K562 (cell line): ENCODE results near the gene CRYBB1. TPM values are rescaled to one million over a fixed set of nuclear protein-coding genes. Genes with fewer than 3 reads are reported as not detected.
A peak's percentile ranks its signal among the peaks of the same experiment; 100 is the strongest.

ENCODE experiments used
- CHD4 ChIP-seq: fragments of 200-600 bp; sonication (generic); IDR thresholded peaks from 3 replicates; pipeline ENCODE4 v1.6.1; 2012; ENCODE audit warnings: low read depth, mild to moderate bottlenecking, mixed read lengths, low read length, inconsistent platforms; ENCODE audit not compliant: insufficient read depth, insufficient replicate concordance, poor library complexity, severe bottlenecking
- CREM ChIP-seq: IDR thresholded peaks from 2 replicates; pipeline ENCODE4 v1.6.1; 2014; ENCODE audit warnings: antibody characterized with exemption, low read depth
- CXXC5 ChIP-seq: fragments of 250-450 bp; sonication (Bioruptor Pico); IDR thresholded peaks from 2 replicates; pipeline ENCODE4 v1.8.0; 2022; ENCODE audit warnings: inconsistent platforms, mild to moderate bottlenecking, moderate library complexity
- MAZ ChIP-seq, 2 experiments: fragments of 450-650 bp in 1 of 2; sonication (generic) in 1 of 2; formaldehyde crosslinking; IDR thresholded peaks in 1 of 2; conservative IDR thresholded peaks in 1 of 2; 2 replicates each; pipeline versions ENCODE4 v1.4.0 to v1.5.0; 2020; ENCODE audit warnings: mild to moderate bottlenecking in 1 of 2, missing genetic modification reagents in 1 of 2
- MGA ChIP-seq: fragments of 450-650 bp; IDR thresholded peaks from 2 replicates; pipeline ENCODE4 v1.6.1; 2016; ENCODE audit warnings: mild to moderate bottlenecking, moderate library complexity
- NR2C2 ChIP-seq, 2 experiments: fragments of 200-800 bp in 1 of 2; sonication (Bioruptor generic) in 1 of 2; sonication (generic) in 1 of 2; formaldehyde crosslinking in 1 of 2; IDR thresholded peaks; 2 replicates each; pipeline versions ENCODE4 v1.6.1 to v1.8.0; 2016 to 2022; ENCODE audit warnings: mild to moderate bottlenecking in 1 of 2, missing compliant biosample characterization in 1 of 2, missing genetic modification characterization in 1 of 2, missing genetic modification reagents in 1 of 2
- RBBP5 ChIP-seq: fragments of 200-600 bp; sonication (generic); IDR thresholded peaks from 2 replicates; pipeline ENCODE4 v1.6.1; 2012; ENCODE audit warnings: borderline replicate concordance, mild to moderate bottlenecking, low read length, control low read depth, inconsistent platforms; ENCODE audit not compliant: insufficient read depth, poor library complexity, severe bottlenecking
- RBM34 ChIP-seq: fragments of 200-400 bp; formaldehyde crosslinking; IDR thresholded peaks from 2 replicates; pipeline ENCODE4 v1.6.1; 2018; ENCODE audit warnings: low read length, borderline replicate concordance; ENCODE audit not compliant: insufficient read depth
- ZNF133 ChIP-seq: fragments of 250-450 bp; sonication (Bioruptor Pico); IDR thresholded peaks from 2 replicates; pipeline ENCODE4 v1.4.0; 2020; ENCODE audit warnings: mild to moderate bottlenecking
- ZNF282 ChIP-seq: sonication (generic); formaldehyde crosslinking; IDR thresholded peaks from 2 replicates; pipeline ENCODE4 v1.8.1; 2023; ENCODE audit warnings: missing genetic modification reagents
- polyA plus RNA-seq, 8 experiments: library from polyadenylated mRNA; depleted of rRNA in 4 of 8; stranded (reverse) in 5 of 8; unstranded in 3 of 8; fragments of >200 nt; fragmentation: Nextera tagmentation in 2 of 8; fragmentation: Illumina TruSeq in 1 of 8; extraction: Ambion mirVana in 2 of 8; extraction: Trizol in 1 of 8; gene quantifications; 2 replicates each; pipeline versions ENCODE4 v1.2.1 to v1.2.3, GENCODE V29; 2011 to 2014; ENCODE audit warnings: inconsistent platforms in 1 of 8, missing spikeins in 1 of 8
- total RNA-seq, 7 experiments: library from RNA; depleted of rRNA in 6 of 7; stranded (reverse); fragments of >200 nt in 6 of 7; fragmentation: Illumina TruSeq in 2 of 7; extraction: Trizol in 2 of 7; gene quantifications; 2 replicates each; pipeline versions ENCODE4 v1.2.1 to v1.2.3, GENCODE V29; 2011 to 2021; ENCODE audit warnings: low replicate concordance in 1 of 7
- TF ChIP-seq, protein P1 (sequence below): fragments of 450-650 bp; IDR thresholded peaks from 2 replicates; pipeline ENCODE4 v1.6.1; 2016; ENCODE audit warnings: missing biosample characterization, missing genetic modification characterization

Gene CRYBB1
- total and polyA plus RNA-seq, 9 of the 15 experiments (the other 6 are each of a cell fraction or from before 2014, with no cell fraction given), result 0.16 to 0.45 (median 0.33) TPM; not detected in 2

DNA sequence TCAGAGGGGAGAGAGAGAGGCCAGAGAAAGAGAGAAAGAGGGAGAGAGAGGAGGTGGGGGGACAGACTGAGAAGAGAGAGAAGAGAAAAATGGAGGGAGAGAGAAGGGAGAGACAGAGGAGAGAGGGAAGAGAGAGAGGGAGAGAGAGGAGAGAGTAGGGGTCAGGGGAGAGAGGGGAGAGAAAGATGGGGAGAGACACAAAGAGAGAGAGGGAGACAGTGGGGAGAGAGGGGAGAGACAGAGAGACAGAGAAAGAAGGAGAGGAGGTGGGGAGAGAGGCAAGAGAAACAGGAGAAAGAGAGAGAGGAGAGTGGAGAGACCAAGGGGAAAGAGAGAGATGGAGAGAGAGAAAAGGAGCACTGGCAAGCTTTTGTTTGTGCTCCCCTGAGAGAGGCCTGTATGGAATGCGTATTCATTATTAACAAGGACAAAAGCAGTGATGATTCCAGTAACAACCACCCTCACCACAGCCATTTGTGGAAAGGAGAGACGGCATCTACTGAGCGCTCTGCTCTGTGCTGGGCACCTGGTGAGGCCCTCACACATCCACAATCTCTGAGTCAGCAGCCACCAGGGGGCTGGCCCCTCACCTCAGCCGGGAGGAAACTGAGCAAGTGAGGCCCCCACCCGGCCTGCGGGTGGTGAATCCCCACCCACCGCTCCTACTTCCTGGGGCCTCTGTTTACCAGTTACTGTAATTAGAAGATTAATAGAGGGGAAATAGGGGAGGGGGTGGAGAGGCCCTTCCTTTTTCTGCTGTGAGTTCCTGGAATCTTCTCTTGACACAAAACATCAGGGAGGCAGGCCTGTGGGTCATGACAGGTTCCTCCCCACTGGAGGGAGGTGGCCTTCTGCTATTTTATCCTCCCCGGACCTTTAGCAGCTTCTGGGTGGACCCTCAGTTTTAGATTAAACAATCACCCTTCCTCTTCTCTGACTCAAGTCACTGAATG is 24.9 kb upstream of the CRYBB1 start (continued):
- 0 out of 2 replicates have a peak, but pooled peaks have one; percentile 24 for TF ChIP-seq MGA
- TF ChIP-seq CHD4, result no peak
- TF ChIP-seq ZNF133 (CRISPR knock-in tag), result no peak
- TF ChIP-seq, protein P1, sequence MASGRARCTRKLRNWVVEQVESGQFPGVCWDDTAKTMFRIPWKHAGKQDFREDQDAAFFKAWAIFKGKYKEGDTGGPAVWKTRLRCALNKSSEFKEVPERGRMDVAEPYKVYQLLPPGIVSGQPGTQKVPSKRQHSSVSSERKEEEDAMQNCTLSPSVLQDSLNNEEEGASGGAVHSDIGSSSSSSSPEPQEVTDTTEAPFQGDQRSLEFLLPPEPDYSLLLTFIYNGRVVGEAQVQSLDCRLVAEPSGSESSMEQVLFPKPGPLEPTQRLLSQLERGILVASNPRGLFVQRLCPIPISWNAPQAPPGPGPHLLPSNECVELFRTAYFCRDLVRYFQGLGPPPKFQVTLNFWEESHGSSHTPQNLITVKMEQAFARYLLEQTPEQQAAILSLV (tag), result no peak
- TF ChIP-seq RBBP5, result no peak
- TF ChIP-seq CXXC5, result peak; percentile 12; the same call in 1 of the 2 replicates
- TF ChIP-seq CREM, result no peak
- no peak for TF ChIP-seq RBM34
- TF ChIP-seq ZNF282 (CRISPR knock-in tag), result no peak
- TF ChIP-seq MAZ (CRISPR knock-in tag; conservative IDR thresholded peaks at IDR 0.05 in 1 of 2, IDR thresholded peaks at IDR 0.05 in 1 of 2), result peak in 1 of 2 experiments; percentile 56; a peak in 2 of 4 replicates
- no peak for TF ChIP-seq NR2C2 (CRISPR knock-in tag; IDR thresholded peaks at IDR 0.05)
- TF ChIP-seq NR2C2 (tag; IDR thresholded peaks at IDR 0.05), result 0 out of 2 replicates have a peak, but pooled peaks have one; percentile 11
